ENCODE measurements around the gene POLR2B.

POLR2B gene

DNA sequence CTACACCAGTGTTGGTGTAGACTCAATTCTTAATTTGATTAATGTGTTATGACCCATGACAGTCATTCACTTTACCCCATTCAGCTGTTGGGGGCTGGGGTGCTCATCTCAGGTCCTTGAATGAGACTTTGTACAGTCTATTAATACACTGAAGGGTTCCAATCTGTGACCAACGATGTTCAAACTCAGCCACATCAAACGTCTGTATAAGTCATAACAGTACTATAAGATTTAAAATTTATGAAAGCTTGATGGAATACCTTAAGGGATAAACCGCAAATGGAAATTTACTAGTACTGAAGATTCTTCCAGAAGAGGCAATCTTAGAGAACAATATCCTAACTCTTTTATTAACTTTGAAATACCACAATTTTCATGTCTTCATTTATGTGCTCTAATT lies 37.3 kb upstream of the POLR2B start:
- TF ChIP-seq, protein P1, sequence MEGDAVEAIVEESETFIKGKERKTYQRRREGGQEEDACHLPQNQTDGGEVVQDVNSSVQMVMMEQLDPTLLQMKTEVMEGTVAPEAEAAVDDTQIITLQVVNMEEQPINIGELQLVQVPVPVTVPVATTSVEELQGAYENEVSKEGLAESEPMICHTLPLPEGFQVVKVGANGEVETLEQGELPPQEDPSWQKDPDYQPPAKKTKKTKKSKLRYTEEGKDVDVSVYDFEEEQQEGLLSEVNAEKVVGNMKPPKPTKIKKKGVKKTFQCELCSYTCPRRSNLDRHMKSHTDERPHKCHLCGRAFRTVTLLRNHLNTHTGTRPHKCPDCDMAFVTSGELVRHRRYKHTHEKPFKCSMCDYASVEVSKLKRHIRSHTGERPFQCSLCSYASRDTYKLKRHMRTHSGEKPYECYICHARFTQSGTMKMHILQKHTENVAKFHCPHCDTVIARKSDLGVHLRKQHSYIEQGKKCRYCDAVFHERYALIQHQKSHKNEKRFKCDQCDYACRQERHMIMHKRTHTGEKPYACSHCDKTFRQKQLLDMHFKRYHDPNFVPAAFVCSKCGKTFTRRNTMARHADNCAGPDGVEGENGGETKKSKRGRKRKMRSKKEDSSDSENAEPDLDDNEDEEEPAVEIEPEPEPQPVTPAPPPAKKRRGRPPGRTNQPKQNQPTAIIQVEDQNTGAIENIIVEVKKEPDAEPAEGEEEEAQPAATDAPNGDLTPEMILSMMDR (IDR thresholded peaks at IDR 0.05) = no peak
- H3K27ac ChIP-seq = no peak overlapping the region
- H3K4me3 ChIP-seq = no peak overlapping the region
- DNase-seq (ENCODE audit: low spot score) = no peak

DNA sequence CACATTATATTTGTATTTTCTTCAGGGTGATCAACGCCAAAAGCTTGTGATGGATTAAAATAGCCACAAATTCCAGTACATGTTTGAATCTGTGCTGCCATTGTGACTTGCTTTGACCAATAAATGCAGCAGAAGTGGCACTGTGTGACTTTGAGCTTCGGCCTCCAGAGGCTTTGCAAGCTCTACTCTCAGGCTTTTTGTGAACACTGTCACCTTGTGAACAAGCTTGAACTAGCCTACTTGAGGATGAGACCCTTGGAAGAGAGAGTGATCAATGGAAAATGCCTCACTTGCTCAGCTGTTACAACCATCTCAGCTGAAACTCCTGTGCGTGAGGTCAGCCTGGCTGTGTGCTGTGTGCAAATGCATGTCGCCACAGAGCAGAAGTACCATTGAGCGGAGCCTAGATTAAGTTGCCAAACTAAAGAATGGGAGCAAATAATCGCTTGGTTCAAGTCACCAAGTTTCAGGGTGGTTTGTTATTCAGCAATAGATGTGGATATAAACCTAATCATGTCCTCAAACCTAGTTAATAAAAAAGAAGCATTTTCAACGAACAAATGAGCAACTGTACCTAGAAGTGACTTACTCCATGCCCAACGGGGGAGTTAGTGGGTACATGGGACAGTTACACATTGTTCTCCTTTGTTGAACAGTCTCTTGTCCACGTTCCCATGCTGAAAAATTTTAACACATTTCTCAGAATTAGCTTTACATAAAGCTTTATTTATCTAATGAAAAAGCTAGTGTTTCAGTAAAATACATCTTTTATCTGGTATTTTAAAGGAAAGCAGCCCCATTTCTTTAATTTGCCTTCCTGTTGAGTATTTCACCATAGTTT lies 24.8 kb upstream of the POLR2B start:
- DNase-seq (ENCODE audit: low spot score) = no peak
- no peak overlapping the region for H3K4me3 ChIP-seq
- H3K27ac ChIP-seq = no peak overlapping the region
- TF ChIP-seq, protein P1 (IDR thresholded peaks at IDR 0.05) = no peak

DNA sequence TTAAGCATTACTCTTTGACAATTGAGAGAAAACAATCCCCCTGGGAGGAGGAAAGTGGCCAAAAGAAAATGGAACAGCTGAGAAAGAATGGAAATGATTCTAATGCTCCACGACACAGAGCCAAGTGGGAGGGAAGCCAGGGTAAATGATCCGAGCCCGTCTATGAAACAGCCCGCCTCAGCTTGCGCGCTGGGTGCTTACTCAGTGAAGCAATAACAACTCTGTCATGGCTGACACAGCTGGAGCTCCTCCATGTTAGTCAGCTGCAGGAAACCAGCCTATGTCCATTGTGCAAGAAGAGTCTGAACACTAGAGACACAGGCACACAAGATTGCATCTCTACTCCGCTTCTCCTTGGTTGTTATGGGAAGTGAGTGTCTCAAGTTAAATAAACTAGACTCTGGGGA lies 20.6 kb upstream of the POLR2B start:
- peak overlapping the region in 1 of 2 donors; percentile 20 for H3K27ac ChIP-seq
- H3K4me3 ChIP-seq = peak overlapping the region; percentile 44
- peak; percentile 91 for DNase-seq (ENCODE audit: low spot score)
- TF ChIP-seq, protein P1 (IDR thresholded peaks at IDR 0.05) = no peak

DNA sequence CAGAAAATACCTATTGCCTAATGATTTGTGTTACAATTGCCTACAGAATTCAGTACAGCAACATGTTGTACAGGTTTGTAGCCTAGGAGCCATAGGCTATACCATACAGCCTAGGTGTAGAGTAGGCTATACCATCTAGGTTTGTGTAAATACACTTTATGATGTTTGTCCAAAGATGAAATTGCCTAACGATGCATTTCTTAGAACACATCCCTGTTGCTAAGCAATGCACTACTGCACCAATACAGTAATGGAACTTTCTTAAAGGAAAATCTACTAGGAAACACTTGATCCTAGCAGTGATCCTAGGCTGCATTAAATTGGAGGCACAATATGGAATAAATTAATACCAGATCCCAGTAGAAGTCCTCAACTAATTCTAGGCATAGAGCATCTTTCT lies 19.6 kb upstream of the POLR2B start:
- DNase-seq (ENCODE audit: low spot score) = no peak
- H3K4me3 ChIP-seq = no peak overlapping the region
- TF ChIP-seq, protein P1 (IDR thresholded peaks at IDR 0.05) = no peak
- no peak overlapping the region for H3K27ac ChIP-seq

DNA sequence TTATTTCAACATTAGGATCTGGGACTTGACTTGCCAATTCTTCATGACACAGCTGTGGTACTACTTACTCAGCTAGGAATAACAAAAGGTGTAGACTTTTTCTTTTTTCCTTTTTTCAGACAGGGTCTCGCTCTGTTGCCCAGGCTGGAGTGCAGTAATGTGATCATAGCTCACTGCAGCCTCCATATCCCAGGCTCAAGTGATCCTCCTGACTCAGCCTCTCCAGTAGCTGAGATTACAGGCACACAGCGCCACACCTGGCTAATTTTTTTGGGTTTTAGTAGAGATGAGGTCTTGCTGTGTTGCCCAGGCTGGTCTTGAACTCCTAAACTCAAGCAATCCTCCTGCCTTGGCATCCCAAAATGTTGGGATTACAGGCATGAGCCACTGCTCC lies 17.6 kb upstream of the POLR2B start:
- no peak for DNase-seq (ENCODE audit: low spot score)
- Histone ChIP-seq H3K4me3 (no peak overlapping the region), H3K27ac (no peak overlapping the region)
- TF ChIP-seq, protein P1 (IDR thresholded peaks at IDR 0.05) = no peak

DNA sequence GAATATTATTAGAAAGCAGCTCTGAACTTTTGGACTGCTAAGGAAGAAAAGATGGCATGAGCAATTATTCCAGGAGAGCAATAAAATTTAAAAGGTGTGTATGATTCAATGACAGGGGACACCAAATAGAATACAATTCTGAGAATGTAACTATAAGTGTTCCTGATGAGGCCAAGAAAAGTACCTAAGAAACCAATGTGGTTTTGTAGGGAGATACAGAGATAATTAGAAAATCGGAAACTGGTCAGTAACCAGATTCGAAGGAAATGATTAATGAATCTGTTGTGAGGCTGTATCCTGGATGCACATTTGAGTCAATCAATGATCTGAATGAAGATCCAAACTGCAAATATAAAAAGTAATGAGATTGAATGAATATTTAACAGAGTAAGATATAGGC lies 7.3 kb upstream of the POLR2B start:
- no peak overlapping the region for H3K27ac ChIP-seq
- DNase-seq (ENCODE audit: low spot score) = no peak
- TF ChIP-seq, protein P1 (IDR thresholded peaks at IDR 0.05) = no peak

DNA sequence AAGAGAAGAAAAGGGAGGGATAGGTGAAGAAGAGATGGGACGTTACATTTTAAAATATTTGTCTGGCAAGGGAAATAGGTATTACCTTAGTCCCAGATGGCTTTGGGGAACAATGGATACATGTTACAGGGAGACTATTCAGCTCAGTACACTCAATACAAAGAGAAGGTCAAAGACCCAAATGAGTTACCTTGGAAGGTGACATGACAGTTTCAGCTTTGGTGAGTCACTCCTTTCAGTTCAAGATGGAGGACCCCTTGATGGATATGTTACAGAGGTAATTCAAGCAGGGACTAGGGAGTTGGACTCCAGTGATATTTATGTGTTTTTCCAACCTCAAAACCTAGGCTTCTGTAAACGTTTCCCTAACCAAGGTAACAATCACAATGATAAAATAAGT lies 6.3 kb upstream of the POLR2B start:
- TF ChIP-seq, protein P1 (IDR thresholded peaks at IDR 0.05) = no peak
- H3K4me3 ChIP-seq = no peak overlapping the region
- DNase-seq (ENCODE audit: low spot score) = no peak
- no peak overlapping the region for H3K27ac ChIP-seq

More for the DNA sequence above, 7.3 kb upstream of the POLR2B start:
- no peak overlapping the region for H3K4me3 ChIP-seq

All from coronary artery (tissue), 2 donors.